ENCODE measurements around the gene ANAPC13.

DNA sequence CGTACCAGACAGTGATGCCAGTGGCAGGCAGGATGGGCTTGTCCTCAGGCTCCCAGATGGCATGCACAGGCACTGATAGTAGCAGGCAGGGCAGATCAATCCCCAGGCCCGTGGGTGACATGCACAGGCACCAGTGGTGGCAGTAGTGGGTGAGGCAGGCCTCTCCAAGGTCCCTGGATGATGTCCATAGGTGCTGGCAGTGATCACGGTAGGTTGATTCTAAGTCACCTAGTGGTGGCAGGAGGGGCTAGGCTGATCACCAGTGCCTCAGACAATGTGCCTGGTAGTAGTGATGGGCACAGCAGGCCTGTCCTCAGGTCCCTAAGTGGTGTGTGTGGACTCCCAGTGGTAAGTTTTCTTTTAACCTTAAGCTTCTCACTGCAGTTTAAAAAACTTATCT, 19.7 kb upstream of the ANAPC13 start:
- TF ChIP-seq POLR2A (IDR thresholded peaks at IDR 0.05) = no peak
- TF ChIP-seq, protein P1, sequence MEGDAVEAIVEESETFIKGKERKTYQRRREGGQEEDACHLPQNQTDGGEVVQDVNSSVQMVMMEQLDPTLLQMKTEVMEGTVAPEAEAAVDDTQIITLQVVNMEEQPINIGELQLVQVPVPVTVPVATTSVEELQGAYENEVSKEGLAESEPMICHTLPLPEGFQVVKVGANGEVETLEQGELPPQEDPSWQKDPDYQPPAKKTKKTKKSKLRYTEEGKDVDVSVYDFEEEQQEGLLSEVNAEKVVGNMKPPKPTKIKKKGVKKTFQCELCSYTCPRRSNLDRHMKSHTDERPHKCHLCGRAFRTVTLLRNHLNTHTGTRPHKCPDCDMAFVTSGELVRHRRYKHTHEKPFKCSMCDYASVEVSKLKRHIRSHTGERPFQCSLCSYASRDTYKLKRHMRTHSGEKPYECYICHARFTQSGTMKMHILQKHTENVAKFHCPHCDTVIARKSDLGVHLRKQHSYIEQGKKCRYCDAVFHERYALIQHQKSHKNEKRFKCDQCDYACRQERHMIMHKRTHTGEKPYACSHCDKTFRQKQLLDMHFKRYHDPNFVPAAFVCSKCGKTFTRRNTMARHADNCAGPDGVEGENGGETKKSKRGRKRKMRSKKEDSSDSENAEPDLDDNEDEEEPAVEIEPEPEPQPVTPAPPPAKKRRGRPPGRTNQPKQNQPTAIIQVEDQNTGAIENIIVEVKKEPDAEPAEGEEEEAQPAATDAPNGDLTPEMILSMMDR (IDR thresholded peaks at IDR 0.05) = no peak
- TF ChIP-seq EP300 (IDR thresholded peaks at IDR 0.05) = no peak

Data from ovary (tissue), 3 donors.